GM19328 (cell line): ENCODE data around the gene ADGRA3.

ENCODE experiments used
- ATAC-seq: cut with Tn5 transposase; IDR thresholded peaks from one replicate; pipeline ENCODE4 v1.9.1; 2021; ENCODE audit warnings: mild to moderate bottlenecking, moderate library complexity; ENCODE audit not compliant: unreplicated experiment

Gene ADGRA3

GRCh38 chr4:22515888-22516541 lies at the start of gene ADGRA3:
Gene ADGRA3 (minus strand): TSS chr4:22516066. CDS start chr4:22515784, 282 bp downstream.
- no peak for ATAC-seq

GRCh38 chr4:22556495-22556894 lies 40.6 kb upstream of the ADGRA3 start:
- no peak for ATAC-seq

- no peak for ATAC-seq
Measured at GRCh38 chr4:22554670-22555069, 38.8 kb upstream of the ADGRA3 start.

GRCh38 chr4:22553560-22553959 lies 37.7 kb upstream of the ADGRA3 start:
- ATAC-seq, result no peak

GRCh38 chr4:22552812-22553211 lies 36.9 kb upstream of the ADGRA3 start:
- ATAC-seq, result no peak

GRCh38 chr4:22551550-22551949 lies 35.7 kb upstream of the ADGRA3 start:
- no peak for ATAC-seq

GRCh38 chr4:22546299-22546698 lies 30.4 kb upstream of the ADGRA3 start:
- no peak for ATAC-seq

GRCh38 chr4:22539251-22539650 lies 23.4 kb upstream of the ADGRA3 start:
- ATAC-seq, result no peak

GRCh38 chr4:22537864-22538263 lies 22.0 kb upstream of the ADGRA3 start:
- ATAC-seq, result no peak

- ATAC-seq, result no peak
Measured at GRCh38 chr4:22534374-22534773, 18.5 kb upstream of the ADGRA3 start.

GRCh38 chr4:22532896-22533295 lies 17.0 kb upstream of the ADGRA3 start:
- no peak for ATAC-seq

- ATAC-seq, result no peak
Measured at GRCh38 chr4:22532117-22532516, 16.3 kb upstream of the ADGRA3 start.

GRCh38 chr4:22531311-22532019 lies 15.6 kb upstream of the ADGRA3 start:
- ATAC-seq, result no peak

- no peak for ATAC-seq
Measured at GRCh38 chr4:22524895-22525294, 9.0 kb upstream of the ADGRA3 start.

GRCh38 chr4:22522706-22523501 lies 7.0 kb upstream of the ADGRA3 start:
- no peak for ATAC-seq

- no peak for ATAC-seq
Measured at GRCh38 chr4:22522206-22522605, 6.3 kb upstream of the ADGRA3 start.

- ATAC-seq, result no peak
Measured at GRCh38 chr4:22521240-22521639, 5.4 kb upstream of the ADGRA3 start.

GRCh38 chr4:22515145-22515887 lies 550 bp downstream of the ADGRA3 start:
- no peak for ATAC-seq

- no peak for ATAC-seq
Measured at GRCh38 chr4:22514481-22514880, 1.4 kb downstream of the ADGRA3 start.

GRCh38 chr4:22514001-22514400 lies 1.9 kb downstream of the ADGRA3 start:
- no peak for ATAC-seq

- ATAC-seq, result no peak
Measured at GRCh38 chr4:22512306-22512705, 3.6 kb downstream of the ADGRA3 start.
